Effector CD8-positive, alpha-beta T cell (primary cell): ENCODE results near the gene TENM4.
"Not testable (repeated sequence)": the region's sequence is repeated elsewhere in the genome, so short reads cannot be mapped to it uniquely, and the experiment has no call there.

Experiments
- DNase-seq: peaks from one replicate; lab custom pipeline; 2025; lab: John Stamatoyannopoulos, UW

The TENM4 gene

GRCh38 chr11:78902771-78903507 lies 537.9 kb downstream of the TENM4 start:
- no peak for DNase-seq

GRCh38 chr11:78901831-78902230 lies 539.0 kb downstream of the TENM4 start:
- no peak for DNase-seq

DNA sequence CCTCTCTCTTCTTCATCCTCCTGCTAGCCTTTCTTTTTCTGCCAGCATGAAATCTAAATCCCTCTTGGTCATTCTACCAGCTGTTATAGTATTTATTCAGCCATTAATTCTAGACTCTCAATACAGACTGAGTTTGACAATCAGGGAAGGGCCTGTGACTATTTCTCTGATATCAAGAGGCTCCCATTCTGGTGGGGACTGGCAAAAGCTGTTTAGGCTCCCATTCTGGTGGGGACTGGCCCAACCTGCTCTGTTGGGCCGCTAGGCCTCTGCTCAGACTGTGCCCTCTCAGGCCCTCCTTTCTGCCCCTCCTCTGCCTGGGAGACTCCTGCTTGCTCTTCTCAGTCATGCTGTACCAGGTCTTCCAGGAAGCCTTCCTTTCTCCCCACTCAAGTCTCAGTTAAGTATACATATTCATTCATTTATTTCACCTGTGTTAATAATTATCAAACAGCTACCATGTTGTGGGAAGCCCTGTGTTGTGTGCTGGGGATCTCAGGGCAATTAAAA lies 542.5 kb downstream of the TENM4 start:
- DNase-seq: no peak

DNA sequence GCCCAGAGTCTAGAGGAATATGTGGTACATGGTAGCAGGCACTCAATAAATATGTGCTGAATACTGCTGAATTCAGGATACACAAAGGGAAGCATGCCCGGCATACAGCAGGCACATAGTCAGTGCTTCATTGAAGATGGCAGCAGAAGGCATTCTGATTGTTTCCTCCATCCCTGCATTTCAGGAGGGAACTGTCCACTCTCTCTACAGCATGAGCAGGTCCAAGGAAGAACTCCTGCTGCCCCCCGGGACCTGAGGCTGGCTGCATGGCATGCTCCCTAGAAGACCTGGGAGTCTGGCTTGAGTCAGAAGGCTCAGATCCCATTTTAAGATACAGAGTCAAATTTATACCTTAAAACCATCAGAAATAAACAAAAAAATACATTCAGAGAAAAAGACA lies 546.8 kb downstream of the TENM4 start:
- no peak for DNase-seq

DNA sequence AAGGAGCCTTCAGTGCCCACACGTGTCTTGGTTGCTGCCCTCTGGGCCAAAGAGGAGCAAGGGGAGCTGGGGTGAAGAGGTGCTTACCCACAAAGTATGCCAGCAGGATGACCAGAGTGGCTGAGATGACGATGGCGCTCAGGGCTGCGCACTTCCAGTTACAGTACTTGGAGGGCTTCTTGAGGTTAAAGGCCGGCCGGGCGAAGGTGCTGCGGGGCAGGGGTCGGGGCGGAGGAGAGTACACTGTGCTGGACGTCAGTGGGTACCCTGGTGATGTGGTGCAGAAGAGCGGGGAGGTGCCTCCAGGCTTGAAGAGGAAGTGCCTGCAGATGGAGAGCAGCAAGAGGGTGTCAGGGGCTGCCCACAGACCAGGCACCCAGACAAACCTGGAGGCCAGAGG lies 551.1 kb downstream of the TENM4 start:
- DNase-seq: no peak

GRCh38 chr11:78886616-78887015 lies 554.2 kb downstream of the TENM4 start:
- DNase-seq: no peak

DNA sequence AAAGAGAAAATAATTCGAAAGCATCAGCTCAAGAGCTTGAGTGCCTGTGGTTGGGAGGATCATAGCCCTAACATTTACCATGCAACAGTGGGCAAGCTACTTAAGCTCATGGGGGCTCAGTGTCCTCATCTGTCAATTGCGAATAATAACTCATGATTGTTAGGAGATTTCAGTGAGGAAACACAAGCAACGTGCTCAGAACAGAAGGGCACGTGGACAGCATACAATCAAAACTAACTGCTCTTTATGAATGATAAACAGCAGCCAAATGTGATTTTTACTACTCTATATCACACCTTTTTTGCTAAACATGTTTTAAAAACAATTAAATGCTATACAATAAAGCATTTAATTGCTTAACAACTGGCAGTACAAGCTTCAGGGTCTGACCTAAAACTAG lies 556.1 kb downstream of the TENM4 start:
- no peak for DNase-seq

DNA sequence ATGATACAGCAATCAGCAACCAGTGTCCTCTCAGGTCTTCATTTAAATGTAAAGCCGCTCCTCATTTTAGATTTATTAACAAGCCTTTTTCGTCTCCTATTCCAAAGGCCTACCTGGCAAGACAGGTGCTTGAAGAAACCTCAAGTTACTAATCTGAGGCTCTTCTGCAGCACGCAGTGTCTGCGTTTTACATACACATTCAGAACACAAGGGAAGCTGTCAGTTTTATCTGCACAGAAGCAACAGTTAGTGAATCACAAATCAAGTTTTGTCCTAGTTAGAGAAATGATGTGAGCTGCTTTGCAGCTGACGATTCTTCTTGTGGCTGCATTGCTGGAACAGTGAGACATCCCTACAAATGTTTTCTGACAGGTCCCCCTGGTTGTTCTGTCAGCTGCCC lies 557.3 kb downstream of the TENM4 start:
- DNase-seq: no peak

DNA sequence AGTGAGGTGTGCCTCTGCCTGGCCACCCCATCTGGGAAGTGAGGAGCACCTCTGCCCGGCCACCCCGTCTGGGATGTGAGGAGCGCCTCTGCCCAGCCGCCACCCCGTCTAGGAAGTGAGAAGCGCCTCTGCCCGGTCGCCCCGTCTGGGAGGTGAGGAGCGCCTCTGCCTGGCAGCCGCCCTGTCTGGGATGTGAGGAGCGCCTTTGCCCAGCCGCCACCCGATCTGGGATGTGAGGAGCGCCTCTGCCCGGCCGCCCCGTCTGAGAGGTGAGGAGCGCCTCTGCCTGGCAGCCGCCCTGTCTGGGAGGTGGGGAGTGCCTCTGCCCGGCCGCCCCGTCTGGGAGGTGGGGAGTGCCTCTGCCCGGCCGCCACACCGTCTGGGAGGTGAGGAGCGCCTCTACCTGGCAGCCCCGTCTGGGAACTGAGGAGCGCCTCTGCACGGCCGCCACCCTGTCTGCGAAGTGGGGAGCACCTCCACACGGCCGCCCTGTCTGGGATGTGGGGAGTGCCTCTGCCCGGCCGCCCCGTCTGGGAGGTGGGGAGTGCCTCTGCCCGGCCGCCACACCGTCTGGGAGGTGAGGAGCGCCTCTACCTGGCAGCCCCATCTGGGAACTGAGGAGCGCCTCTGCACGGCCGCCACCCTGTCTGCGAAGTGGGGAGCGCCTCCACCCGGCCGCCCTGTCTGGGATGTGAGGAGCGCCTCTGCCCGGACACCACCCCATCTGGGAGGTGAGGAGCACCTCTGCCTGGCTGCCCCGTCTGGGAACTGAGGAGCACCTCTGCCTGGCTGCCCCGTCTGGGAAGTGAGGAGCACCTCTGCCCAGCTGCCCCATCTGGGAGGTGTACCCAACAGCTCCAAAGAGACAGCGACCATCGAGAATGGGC lies 561.5 kb downstream of the TENM4 start:
- not testable (repeated sequence) for DNase-seq

GRCh38 chr11:78878631-78879030 lies 562.2 kb downstream of the TENM4 start:
- DNase-seq: no peak

DNA sequence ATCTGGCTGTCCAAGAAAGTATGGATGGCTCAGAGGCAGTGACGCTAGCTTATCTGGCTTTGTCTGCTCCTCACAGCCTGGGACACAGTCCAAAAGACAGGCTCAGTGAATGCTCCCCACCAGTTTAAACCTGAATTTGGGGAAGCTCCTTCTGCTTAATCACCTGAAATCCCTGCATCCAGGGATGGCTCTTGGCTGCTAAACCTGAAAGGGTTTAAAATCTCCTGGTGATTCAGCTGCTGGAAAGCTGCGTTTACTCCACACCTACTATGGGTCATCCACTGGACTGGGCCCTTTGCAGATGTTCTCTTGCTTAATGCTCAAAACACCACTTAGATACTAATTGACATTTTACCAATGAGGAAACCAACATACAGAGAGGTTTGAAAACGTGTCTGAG lies 564.2 kb downstream of the TENM4 start:
- no peak for DNase-seq

- DNase-seq: no peak
Observed at GRCh38 chr11:78870655-78871054, 570.2 kb downstream of the TENM4 start.

DNA sequence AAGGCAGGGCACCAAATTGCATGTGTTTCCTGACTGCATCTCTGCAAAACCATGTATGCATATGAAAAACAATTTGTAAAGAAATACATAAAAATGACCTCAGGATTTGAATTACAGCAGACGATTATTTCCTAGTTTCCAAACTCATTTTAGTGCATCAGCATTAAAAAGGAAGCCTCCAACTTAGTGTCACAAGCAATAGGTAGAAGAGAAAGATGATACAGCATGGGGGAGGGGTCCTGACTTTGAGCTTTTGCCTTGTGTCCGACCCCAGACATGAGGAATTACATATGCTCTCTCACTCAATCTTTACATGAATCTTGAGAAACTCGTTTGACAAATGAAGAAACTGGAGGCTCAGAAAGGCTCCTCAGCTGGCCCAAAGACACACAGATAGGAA lies 571.5 kb downstream of the TENM4 start:
- DNase-seq: no peak

DNA sequence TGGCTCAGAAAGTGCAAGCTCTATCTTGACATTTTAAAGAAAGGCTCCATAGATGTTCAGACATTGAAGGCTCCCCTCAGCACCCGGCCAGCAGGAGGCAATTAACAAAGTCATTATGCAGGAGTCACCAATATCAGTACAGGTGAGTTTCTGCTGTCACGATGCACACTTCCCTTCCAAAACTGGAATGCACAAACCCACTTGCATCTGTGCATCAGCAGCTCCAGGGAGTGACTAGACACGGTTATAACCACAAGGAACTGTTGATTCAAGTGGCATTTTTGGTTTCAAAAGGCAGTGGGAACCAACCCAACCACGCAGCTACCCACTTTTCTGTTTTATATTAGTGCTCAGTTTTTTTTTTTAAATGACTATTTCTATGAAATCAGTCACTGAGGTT lies 572.3 kb downstream of the TENM4 start:
- DNase-seq: no peak

GRCh38 chr11:78860720-78861422 lies 580.0 kb downstream of the TENM4 start:
- DNase-seq: no peak

- DNase-seq: no peak
Observed at GRCh38 chr11:78857688-78858087, 583.1 kb downstream of the TENM4 start.

GRCh38 chr11:78856211-78856610 lies 584.6 kb downstream of the TENM4 start:
- DNase-seq: no peak

DNA sequence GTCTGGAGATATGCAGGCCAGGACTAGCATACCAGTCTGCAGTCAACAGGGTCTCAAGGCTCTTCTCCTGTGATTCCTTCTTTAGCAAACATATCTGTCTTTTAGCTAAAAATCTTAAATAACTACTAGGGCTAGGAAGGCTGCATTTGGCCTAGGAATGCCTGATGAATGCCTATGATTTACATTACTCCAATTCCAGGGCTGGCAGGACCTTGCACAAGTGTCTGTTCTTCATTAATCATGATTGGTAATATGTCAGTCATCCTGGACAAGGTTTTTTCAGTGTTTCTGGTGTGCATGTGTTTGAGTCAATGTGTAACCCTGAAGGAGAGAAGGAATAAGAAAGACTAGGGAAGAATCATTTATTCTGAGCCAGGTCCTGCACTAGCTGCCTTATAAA lies 585.7 kb downstream of the TENM4 start:
- DNase-seq: no peak

- no peak for DNase-seq
Observed at GRCh38 chr11:78853521-78853920, 587.3 kb downstream of the TENM4 start.

DNA sequence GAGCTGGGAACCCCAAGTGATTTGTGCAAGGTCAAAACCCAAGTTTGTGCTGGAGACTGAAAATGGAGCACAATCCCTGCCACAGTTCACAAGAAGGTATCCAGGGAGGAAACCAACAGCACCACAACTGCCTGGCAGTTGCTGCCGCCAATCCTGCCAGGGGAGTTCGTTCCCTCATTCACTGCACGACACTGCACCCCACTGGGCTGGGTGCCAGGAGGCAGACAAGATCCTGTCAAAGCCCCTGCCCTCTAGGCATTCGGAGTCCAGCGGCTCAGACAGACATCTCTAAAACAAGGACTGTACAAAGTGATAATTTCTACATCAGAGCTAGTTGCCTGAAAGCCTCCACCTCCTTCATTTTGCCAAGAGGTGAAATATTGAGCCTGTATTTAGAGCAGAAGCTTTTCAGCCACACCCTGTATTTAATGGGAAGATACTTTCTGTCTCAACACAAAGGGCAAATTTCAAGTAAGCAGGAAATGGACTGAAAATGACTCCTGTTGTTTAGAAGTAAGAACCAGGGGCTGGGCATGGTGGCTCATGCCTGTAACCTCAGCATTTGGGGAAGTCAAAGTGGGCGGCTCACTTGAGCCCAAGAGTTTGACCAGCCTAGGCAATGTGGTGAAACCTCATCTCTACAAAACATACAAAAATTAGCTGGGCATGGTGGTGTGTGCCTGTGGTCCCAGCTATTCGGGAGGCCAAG lies 588.8 kb downstream of the TENM4 start:
- no peak for DNase-seq

DNA sequence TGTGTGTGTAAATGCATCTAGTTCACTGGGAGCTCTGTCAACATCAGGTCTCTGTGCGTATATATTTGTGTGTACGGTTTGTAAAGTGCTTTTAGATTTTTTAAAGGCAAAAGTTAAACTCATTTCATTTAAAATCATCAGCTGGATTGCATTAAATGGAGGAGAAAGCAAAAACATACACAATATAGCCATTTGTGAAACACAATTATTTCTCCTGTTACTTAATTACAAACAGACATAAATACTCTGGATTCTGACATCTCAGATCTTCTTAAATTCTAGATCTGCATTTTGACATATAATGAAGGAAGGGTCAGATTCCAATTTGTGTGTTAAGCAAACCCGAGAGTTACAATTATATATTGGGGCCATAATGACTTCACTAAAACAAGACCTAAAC lies 590.8 kb downstream of the TENM4 start:
- no peak for DNase-seq

- no peak for DNase-seq
Observed at GRCh38 chr11:78846269-78846668, 594.6 kb downstream of the TENM4 start.
